Neural progenitor cell (in vitro differentiated cells): ENCODE results near the gene EXOSC10.

ENCODE experiments used
- EZH2 ChIP-seq: fragments of 200-600 bp; sonication (generic); IDR thresholded peaks from 2 replicates; pipeline ENCODE4 v1.6.1; 2017; ENCODE audit warnings: antibody characterized with exemption, mild to moderate bottlenecking, moderate library complexity
- EZH2phosphoT487 ChIP-seq: fragments of 200-600 bp; sonication (generic); IDR thresholded peaks from 2 replicates; pipeline ENCODE4 v1.6.1; 2017; ENCODE audit warnings: antibody characterized with exemption
- TF ChIP-seq, protein P1 (sequence below): fragments of 200-600 bp; sonication (generic); IDR thresholded peaks from 2 replicates; pipeline ENCODE4 v1.5.1; 2017; ENCODE audit warnings: antibody characterized with exemption, mild to moderate bottlenecking

DNA sequence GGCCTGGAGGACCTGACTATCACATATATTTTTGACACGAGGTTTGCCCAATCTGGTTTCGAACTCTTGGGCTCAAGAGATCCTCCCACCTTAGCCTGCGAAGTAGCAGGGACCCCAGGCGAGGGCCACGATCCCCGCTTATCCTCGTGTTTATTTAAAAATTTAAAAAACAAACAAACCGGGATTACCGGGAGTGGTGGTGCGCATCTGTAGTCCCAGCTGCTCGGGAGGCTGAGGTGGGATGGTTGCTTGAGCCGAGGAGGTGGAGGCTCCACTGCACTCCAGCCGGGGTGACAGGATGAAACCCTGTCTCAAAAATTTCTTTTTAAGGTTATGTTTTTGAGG is 452 bp upstream of the EXOSC10 start:
- TF ChIP-seq, protein P1, sequence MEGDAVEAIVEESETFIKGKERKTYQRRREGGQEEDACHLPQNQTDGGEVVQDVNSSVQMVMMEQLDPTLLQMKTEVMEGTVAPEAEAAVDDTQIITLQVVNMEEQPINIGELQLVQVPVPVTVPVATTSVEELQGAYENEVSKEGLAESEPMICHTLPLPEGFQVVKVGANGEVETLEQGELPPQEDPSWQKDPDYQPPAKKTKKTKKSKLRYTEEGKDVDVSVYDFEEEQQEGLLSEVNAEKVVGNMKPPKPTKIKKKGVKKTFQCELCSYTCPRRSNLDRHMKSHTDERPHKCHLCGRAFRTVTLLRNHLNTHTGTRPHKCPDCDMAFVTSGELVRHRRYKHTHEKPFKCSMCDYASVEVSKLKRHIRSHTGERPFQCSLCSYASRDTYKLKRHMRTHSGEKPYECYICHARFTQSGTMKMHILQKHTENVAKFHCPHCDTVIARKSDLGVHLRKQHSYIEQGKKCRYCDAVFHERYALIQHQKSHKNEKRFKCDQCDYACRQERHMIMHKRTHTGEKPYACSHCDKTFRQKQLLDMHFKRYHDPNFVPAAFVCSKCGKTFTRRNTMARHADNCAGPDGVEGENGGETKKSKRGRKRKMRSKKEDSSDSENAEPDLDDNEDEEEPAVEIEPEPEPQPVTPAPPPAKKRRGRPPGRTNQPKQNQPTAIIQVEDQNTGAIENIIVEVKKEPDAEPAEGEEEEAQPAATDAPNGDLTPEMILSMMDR = no peak
- no peak for TF ChIP-seq EZH2
- no peak for TF ChIP-seq EZH2phosphoT487
